ENCODE measurements around the gene SH3BP5L. TPM values are rescaled to one million over a fixed set of nuclear protein-coding genes. Genes with fewer than 3 reads are reported as not detected.

The SH3BP5L gene
- total RNA-seq, 4 donors from 2014 or later: 16.8 to 24.6 (median 21.7) TPM

DNA sequence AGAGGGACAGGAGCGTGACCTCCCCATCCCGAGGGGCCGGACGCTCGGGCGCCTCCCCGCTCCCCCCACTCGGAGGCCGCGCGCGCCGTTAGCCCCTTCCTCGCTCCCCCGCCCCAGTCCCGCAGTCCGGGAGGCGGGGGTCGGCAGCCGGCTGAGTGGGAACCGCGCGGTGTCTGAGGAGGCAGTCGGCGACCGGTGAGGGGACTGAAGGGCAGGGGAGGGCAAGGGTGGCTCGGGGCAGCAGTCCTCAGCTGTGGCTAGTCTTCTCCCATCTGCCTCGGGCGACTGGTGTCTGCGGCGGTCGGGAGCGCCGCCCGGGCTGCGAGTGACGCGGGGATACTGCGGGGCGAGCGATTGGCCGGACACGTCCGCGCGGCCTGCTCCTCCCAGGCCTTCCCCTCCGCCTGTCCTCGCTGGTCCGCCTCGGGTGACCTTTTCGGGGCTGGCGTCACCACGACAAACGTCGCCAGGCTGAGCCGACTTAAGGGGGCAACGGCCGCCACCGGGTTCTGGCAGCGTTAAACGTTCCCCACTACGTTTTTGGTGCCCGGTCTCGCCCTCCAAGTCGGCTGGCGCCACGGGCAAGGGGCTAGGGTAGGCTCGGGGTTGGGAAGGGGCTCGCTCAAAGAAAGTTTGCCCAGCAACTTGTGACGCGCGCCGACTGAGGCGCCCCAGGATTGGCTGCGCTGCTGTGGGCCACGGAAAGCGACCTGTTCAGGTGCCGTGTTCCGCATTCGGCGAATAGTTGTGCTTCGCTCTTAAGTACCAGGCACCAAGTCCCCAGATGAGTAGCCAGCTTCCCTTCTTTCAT is 12.8 kb upstream of the SH3BP5L start:
- H3K27ac ChIP-seq: peak overlapping the region; percentile 99 to 100 (median 100)
- peaks cover 0 to 4% (median 0%) of the 10 kb centered on the region in 3 donors for H3K36me3 ChIP-seq
- TF ChIP-seq, protein P1, sequence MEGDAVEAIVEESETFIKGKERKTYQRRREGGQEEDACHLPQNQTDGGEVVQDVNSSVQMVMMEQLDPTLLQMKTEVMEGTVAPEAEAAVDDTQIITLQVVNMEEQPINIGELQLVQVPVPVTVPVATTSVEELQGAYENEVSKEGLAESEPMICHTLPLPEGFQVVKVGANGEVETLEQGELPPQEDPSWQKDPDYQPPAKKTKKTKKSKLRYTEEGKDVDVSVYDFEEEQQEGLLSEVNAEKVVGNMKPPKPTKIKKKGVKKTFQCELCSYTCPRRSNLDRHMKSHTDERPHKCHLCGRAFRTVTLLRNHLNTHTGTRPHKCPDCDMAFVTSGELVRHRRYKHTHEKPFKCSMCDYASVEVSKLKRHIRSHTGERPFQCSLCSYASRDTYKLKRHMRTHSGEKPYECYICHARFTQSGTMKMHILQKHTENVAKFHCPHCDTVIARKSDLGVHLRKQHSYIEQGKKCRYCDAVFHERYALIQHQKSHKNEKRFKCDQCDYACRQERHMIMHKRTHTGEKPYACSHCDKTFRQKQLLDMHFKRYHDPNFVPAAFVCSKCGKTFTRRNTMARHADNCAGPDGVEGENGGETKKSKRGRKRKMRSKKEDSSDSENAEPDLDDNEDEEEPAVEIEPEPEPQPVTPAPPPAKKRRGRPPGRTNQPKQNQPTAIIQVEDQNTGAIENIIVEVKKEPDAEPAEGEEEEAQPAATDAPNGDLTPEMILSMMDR (IDR thresholded peaks at IDR 0.05): peak in 1 of 5 experiments; percentile 41
- TF ChIP-seq POLR2A (IDR thresholded peaks at IDR 0.05): peak; percentile 58 to 92
- peak; percentile 19 to 96 for TF ChIP-seq EP300 (IDR thresholded peaks at IDR 0.05)
- H3K9me3 ChIP-seq: no peaks in the 10 kb centered on the region
- peak overlapping the region; percentile 81 to 99 (median 92) for H3K4me3 ChIP-seq
- 0 to 1% methylated on average over 28 to 45 of the region's 82 CpGs for WGBS, 2 donors
- H3K27me3 ChIP-seq: no peaks in the 10 kb centered on the region
- DNase-seq (ENCODE audit: low spot score in 2 of 2): peak; percentile 72 to 83
- peaks cover 0 to 48% (median 21%) of the 10 kb centered on the region in 4 donors for H3K4me1 ChIP-seq

DNA sequence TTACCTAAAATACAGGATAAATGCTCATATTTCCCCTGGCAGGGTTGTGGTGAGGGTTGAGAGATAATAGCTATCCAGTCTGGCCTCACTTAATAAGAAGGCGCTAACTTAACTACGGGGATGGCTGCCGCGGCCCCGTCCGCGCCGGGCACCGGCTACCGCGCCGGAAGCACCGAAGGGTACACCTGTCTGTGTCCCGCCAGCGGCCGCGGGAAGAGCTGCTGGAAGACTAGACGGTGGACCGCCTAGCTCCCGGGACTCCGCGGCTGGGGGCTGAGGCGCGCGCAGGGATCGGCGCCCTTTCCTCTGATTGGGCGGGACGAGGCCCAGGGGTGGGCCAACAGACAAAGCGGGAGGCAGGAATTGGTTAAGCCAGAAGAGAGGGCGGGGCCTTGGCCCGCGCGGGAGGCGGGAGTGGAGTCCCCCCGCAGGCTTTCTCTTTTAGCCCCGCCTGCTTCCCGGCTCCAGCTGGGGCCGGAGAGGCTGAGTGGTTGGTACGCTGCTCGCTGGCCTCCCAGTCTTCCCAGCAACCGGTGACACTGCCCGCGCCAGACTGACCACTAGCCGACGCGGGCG is 12.2 kb upstream of the SH3BP5L start, which contains the start of gene ZNF672:
ZNF672 (plus strand) TSS at position 444 of the 576 bp plus-strand sequence. CDS start 9,051 bp downstream, outside the sequence.
- WGBS, 2 donors: 0% methylated on average over 31 to 42 of the region's 48 CpGs
- TF ChIP-seq POLR2A (IDR thresholded peaks at IDR 0.05): no peak
- TF ChIP-seq, protein P1 (IDR thresholded peaks at IDR 0.05): no peak
- peak in 1 of 2 donors; percentile 43 for TF ChIP-seq EP300 (IDR thresholded peaks at IDR 0.05)
- no peaks in the 10 kb centered on the region for H3K27me3 ChIP-seq
- H3K4me3 ChIP-seq: peak within 1 kb of the TSS; percentile 81 to 99 (median 92)
- H3K27ac ChIP-seq: peak within 1 kb of the TSS; percentile 99 to 100 (median 100)
- peaks cover 0 to 47% (median 21%) of the 10 kb centered on the region in 4 donors for H3K4me1 ChIP-seq
- H3K9me3 ChIP-seq: no peaks in the 10 kb centered on the region
- peaks cover 0 to 2% (median 0%) of the 10 kb centered on the region in 3 donors for H3K36me3 ChIP-seq
- peak; percentile 95 to 97 for DNase-seq (ENCODE audit: low spot score in 2 of 2)

DNA sequence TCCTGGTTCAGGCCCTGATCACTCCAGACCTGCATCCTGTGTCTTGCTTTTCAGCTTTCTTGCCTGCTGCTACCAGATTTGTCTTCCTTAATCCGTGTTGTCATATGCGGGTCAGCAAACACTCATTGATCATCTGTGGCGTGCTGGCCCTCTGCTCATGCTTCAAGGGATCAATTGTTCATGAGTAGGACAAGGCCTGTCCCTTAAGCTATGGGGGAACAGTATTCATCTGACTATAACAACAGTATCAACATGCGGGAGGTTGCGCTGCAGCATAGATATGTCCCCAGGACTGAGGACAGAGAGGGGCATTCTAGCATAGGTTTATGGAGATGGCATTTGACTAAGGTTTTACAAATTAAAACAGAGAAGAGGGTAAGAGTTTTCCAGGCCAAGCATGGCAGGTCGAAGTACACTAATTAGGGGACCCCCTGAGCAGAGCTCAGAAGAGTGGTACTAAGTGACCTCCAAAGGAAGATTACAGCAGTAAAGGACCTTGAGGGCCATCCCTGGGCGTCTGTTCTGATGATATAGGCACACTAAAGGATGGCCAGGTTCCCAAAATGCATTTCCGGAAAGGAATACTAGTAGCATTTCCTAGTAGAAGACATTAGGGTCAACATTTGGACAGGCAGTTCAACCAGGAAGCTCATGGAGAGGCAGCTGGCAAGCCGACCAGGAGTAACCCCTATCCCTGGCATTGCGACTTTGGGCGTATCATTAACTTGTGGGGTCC is 11.5 kb upstream of the SH3BP5L start:
- WGBS, 2 donors: 46 to 50% methylated on average over 11 of the region's 11 CpGs
- H3K27me3 ChIP-seq: no peaks in the 10 kb centered on the region
- H3K9me3 ChIP-seq: no peaks in the 10 kb centered on the region
- peak overlapping the region; percentile 99 to 100 (median 100) for H3K27ac ChIP-seq
- DNase-seq (ENCODE audit: low spot score in 2 of 2): no peak
- TF ChIP-seq POLR2A (IDR thresholded peaks at IDR 0.05) (no peak), EP300 (IDR thresholded peaks at IDR 0.05) (no peak)
- TF ChIP-seq, protein P1 (IDR thresholded peaks at IDR 0.05): no peak
- peak overlapping the region; percentile 46 to 99 (median 83) for H3K4me3 ChIP-seq
- H3K36me3 ChIP-seq: no peaks in the 10 kb centered on the region
- peaks cover 0 to 40% (median 18%) of the 10 kb centered on the region in 4 donors for H3K4me1 ChIP-seq

DNA sequence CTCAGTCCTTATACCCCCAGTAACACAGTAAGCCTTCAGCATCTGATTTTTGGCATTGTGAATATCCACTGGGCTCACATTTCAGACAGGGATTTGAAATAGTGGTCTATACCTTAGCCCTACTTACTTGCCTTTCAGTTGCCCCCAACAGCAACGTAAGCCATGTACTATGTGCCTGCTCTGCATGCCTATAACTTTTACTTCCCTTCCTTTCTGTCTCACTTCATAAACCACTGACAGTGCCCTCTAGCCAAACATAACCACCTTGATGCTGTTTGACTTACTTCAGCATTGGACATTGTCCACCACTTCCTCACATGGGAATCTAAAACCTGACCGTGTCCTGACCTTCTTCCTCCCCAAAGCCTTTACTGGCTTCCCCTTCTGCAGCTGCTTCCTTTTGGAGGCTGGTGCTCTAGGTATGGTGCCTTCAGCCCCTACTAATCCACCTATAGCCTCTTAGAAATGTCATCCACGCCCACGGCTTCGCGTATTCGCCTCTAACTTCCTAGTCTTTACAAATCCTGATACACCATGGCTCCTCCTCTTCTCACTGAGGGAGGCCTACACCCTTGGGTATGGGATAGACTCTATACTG is 8.7 kb upstream of the SH3BP5L start:
- Histone ChIP-seq H3K27me3 (no peaks in the 10 kb centered on the region), H3K4me1 (peaks cover 0 to 13% (median 4%) of the 10 kb centered on the region in 4 donors), H3K4me3 (no peak overlapping the region), H3K27ac (no peak overlapping the region), H3K36me3 (no peaks in the 10 kb centered on the region), H3K9me3 (no peaks in the 10 kb centered on the region)
- 63 to 66% methylated on average over 7 of the region's 7 CpGs for WGBS, 2 donors
- no peak for DNase-seq (ENCODE audit: low spot score in 2 of 2)
- TF ChIP-seq, protein P1 (IDR thresholded peaks at IDR 0.05): no peak
- TF ChIP-seq EP300 (IDR thresholded peaks at IDR 0.05) (no peak), POLR2A (IDR thresholded peaks at IDR 0.05) (no peak)

Measured in tibial nerve (tissue), 4 donors.